Uterus (tissue), 4 donors: ENCODE results near the gene CATSPER4. TPM values are rescaled to one million over a fixed set of nuclear protein-coding genes. Genes with fewer than 3 reads are reported as not detected.

Experiments
- DNase-seq, 2 donors: peaks; one replicate each; pipeline ENCODE4 v3.0.0-alpha.2; 2019 to 2020
- H3K27ac ChIP-seq, 2 donors: fragments of 200-600 bp; sonication (generic); 1 replicate in 1 of 2; 2 replicates in 1 of 2; pipeline ENCODE4 v1.5.1; 2016 to 2018
- H3K27me3 ChIP-seq, 2 donors: fragments of 200-600 bp; sonication (generic); one replicate each; pipeline ENCODE4 v1.5.1; 2018 to 2019; ENCODE audit warnings: control low read depth in 1 of 2
- H3K36me3 ChIP-seq, 2 donors: fragments of 200-600 bp; sonication (generic); one replicate each; pipeline ENCODE4 v1.5.1; 2019; ENCODE audit warnings: control low read depth in 1 of 2
- H3K4me1 ChIP-seq, 2 donors: fragments of 200-600 bp; sonication (generic); one replicate each; pipeline ENCODE4 v1.5.1; 2018 to 2019; ENCODE audit warnings: control low read depth in 1 of 2
- H3K4me3 ChIP-seq, 2 donors: fragments of 200-600 bp; sonication (generic); 1 replicate in 1 of 2; 2 replicates in 1 of 2; pipeline ENCODE4 v1.5.1; 2018 to 2019; ENCODE audit warnings: mild to moderate bottlenecking in 1 of 2
- H3K9me3 ChIP-seq, 2 donors: fragments of 200-600 bp; sonication (generic); one replicate each; pipeline ENCODE4 v1.5.1; 2019; ENCODE audit warnings: control low read depth in 1 of 2
- POLR2A ChIP-seq, 2 donors: fragments of 450-650 bp; IDR thresholded peaks; one replicate each; pipeline ENCODE4 v1.6.1; 2016; ENCODE audit warnings: antibody characterized with exemption in 2 of 2, mild to moderate bottlenecking in 1 of 2, moderate library complexity in 1 of 2
- intact Hi-C: fragments of 100-400 bp; cut with DNase I; formaldehyde crosslinking; loops from one replicate; pipeline ENCODE4 v1.15.1; 2023; ENCODE audit warnings: low total_unique reads
- total RNA-seq, 4 donors: library from RNA; depleted of rRNA in 3 of 4; stranded (reverse); fragments of >200 nt in 3 of 4; gene quantifications; one replicate each; pipeline versions ENCODE4 v1.1.0 to v1.2.4, GENCODE V29; 2014 to 2023
- TF ChIP-seq, protein P1 (sequence below), 4 experiments: fragments of 200-600 bp in 2 of 4; fragments of 450-650 bp in 2 of 4; sonication (generic) in 2 of 4; IDR thresholded peaks; one replicate each; pipeline ENCODE4 v1.5.1; 2016 to 2019; ENCODE audit warnings: antibody characterized with exemption in 4 of 4, mild to moderate bottlenecking in 2 of 4, moderate library complexity in 1 of 4
- donor health status: DM: yes; HTN: yes; CAD: no.

CATSPER4 gene
- total RNA-seq, 4 donors from 2014 or later: not detected

DNA sequence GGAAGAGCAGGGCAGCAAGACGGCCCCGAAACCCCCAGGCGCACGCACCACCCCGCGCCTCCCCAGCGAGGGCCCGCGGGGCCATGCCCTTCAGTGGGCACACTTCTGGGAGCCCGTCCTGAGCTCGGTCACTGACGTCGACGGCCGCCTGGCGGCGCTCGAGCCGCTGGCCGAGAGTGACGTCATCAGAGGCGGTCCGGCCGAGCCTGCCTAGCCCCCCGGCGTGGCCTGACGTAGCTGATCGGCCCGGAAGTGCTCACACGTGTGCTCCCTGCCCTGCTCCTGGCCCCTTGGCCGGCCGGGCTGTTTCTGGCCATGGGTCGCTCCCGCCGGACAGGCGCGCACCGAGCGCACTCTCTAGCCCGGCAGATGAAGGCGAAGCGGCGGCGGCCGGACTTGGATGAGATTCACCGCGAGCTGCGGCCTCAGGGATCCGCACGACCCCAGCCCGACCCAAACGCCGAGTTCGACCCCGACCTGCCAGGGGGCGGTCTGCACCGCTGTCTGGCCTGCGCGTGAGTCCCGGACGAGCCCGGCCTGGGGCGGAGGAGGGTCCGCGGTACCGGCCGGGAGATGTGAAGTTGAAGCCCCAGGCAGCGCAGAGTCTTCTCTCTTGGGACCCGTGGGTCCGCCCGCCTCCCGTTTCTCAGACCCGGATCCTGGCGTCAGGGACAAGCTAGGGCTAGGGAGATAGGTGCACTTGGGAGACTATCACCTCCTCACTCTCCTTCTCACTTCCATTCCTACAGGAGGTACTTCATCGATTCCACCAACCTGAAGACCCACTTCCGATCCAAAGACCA, 20.5 kb upstream of the CATSPER4 start, which contains the start of gene ZNF593:
Gene ZNF593 (plus strand): TSS at position 240 of the 803 bp plus-strand sequence. CDS start 76 bp downstream, at position 316.
- peak within 1 kb of the TSS; percentile 64 to 79 for H3K4me3 ChIP-seq
- H3K36me3 ChIP-seq: no peaks in the 10 kb centered on the region
- H3K27ac ChIP-seq: peak within 1 kb of the TSS; percentile 63 to 85
- peak; percentile 90 to 91 for DNase-seq
- TF ChIP-seq, protein P1, sequence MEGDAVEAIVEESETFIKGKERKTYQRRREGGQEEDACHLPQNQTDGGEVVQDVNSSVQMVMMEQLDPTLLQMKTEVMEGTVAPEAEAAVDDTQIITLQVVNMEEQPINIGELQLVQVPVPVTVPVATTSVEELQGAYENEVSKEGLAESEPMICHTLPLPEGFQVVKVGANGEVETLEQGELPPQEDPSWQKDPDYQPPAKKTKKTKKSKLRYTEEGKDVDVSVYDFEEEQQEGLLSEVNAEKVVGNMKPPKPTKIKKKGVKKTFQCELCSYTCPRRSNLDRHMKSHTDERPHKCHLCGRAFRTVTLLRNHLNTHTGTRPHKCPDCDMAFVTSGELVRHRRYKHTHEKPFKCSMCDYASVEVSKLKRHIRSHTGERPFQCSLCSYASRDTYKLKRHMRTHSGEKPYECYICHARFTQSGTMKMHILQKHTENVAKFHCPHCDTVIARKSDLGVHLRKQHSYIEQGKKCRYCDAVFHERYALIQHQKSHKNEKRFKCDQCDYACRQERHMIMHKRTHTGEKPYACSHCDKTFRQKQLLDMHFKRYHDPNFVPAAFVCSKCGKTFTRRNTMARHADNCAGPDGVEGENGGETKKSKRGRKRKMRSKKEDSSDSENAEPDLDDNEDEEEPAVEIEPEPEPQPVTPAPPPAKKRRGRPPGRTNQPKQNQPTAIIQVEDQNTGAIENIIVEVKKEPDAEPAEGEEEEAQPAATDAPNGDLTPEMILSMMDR (IDR thresholded peaks at IDR 0.05): peak; percentile 83 to 98 (median 96)
- peak; percentile 19 to 72 for TF ChIP-seq POLR2A (IDR thresholded peaks at IDR 0.05)
- no peaks in the 10 kb centered on the region for H3K27me3 ChIP-seq
- H3K9me3 ChIP-seq: no peaks in the 10 kb centered on the region
- intact Hi-C loops: no loop called here
- H3K4me1 ChIP-seq: peaks cover 0 to 5% of the 10 kb centered on the region in 2 donors

DNA sequence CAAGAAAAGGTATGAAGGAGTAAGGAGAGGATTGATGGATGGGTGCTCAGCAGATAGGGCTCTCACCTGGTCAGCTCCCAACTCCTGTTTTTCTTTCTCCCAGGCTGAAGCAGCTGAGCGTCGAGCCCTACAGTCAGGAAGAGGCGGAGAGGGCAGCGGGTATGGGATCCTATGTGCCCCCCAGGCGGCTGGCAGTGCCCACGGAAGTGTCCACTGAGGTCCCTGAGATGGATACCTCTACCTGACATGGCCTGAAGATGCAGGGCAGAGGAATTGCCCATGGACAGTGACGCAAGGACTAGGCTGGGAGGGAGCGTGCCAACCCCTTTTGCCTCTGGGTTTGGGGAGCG, 20.0 kb upstream of the CATSPER4 start:
- peak overlapping the region; percentile 64 to 79 for H3K4me3 ChIP-seq
- H3K9me3 ChIP-seq: no peaks in the 10 kb centered on the region
- no peaks in the 10 kb centered on the region for H3K27me3 ChIP-seq
- no peak for TF ChIP-seq POLR2A (IDR thresholded peaks at IDR 0.05)
- TF ChIP-seq, protein P1 (IDR thresholded peaks at IDR 0.05): no peak
- H3K36me3 ChIP-seq: no peaks in the 10 kb centered on the region
- intact Hi-C loops: no loop called here
- DNase-seq: no peak
- peaks cover 0 to 5% of the 10 kb centered on the region in 2 donors for H3K4me1 ChIP-seq
- H3K27ac ChIP-seq: peak overlapping the region; percentile 63 to 85

DNA sequence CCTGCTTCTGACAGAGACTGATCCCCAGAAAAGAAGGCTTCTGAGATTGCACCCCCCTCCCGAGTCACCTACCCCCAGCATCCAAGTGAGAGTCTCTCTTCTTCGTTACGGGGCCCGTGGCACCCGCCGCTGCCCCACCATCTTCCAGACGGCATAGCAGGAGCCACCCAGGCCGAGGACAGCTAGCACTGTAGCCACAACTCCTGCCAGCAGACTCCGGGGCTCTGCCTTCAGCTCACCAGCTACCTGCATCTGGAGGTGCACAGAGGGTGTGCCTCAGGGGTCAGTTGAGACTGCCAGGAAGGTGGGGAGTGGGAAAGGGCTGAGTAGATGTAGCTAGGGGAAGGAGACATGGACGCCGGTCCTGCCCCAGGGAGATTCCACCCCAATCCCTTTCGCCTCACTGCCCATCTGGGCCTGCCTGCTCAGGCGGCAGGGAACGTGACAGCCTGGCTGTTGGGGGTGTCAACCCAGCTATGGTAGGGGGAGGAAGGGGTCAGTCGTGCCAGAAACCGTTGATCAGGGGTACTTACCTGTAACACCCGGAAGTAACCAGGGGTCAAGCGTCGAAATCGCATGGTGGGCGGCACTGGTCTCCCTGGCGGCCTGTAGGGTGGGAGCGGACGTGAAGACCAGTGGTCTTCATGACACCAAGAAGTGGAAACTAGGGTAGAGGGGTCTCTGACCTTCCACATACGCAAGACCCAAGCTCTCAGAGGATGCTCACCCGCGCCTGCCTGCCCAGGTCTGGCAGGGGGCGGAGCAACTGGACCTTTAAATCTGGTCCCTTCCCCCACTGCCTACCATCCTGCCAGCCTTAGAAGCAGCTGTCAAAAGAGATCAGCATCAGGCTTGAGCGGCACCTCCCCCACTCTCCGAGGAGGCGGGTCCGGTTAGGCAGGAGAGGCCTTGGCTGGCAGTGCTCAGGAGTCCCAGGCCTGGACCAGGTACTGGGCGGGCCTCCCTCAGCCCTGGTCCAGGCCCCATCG, 19.0 kb upstream of the CATSPER4 start, which contains the start of gene ZNF593OS:
Gene ZNF593OS (minus strand): TSS at position 749 of the 989 bp plus-strand sequence. CDS start 171 bp downstream, at position 578.
- Histone ChIP-seq H3K4me1 (peaks cover 0 to 5% of the 10 kb centered on the region in 2 donors), H3K4me3 (no peak within 1 kb of the TSS), H3K9me3 (no peaks in the 10 kb centered on the region), H3K27me3 (no peaks in the 10 kb centered on the region), H3K36me3 (no peaks in the 10 kb centered on the region), H3K27ac (no peak within 1 kb of the TSS)
- DNase-seq: no peak
- intact Hi-C loops: no loop called here
- TF ChIP-seq, protein P1 (IDR thresholded peaks at IDR 0.05): no peak
- TF ChIP-seq POLR2A (IDR thresholded peaks at IDR 0.05): no peak

DNA sequence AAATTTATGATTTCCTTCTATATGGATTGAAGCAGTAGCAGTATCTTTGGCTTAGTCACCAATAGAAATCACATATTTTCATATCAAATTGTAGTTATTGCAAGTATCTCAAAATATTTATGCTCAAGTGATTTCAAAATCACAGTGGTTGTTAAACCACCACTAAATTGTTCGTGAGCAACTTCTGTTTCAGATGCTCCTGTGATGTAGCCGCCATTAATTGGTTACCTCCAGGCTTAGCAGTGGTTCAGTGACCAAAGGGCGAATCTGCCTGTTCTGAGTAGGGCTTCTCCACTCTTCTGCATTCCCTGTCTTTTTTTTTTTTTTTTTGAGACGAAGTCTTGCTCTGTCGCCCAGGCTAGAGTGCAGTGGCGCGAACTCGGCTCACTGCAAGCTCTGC, 15.1 kb upstream of the CATSPER4 start:
- Histone ChIP-seq H3K4me3 (no peak overlapping the region), H3K36me3 (no peaks in the 10 kb centered on the region), H3K27me3 (no peaks in the 10 kb centered on the region), H3K4me1 (peaks cover 0 to 5% of the 10 kb centered on the region in 2 donors), H3K27ac (no peak overlapping the region), H3K9me3 (no peaks in the 10 kb centered on the region)
- intact Hi-C loops: no loop called here
- DNase-seq: no peak
- TF ChIP-seq, protein P1 (IDR thresholded peaks at IDR 0.05): no peak
- TF ChIP-seq POLR2A (IDR thresholded peaks at IDR 0.05): no peak
